HG02938 (cell line): ENCODE results near the gene KRT84.
"Not testable (repeated sequence)": the region's sequence is repeated elsewhere in the genome, so short reads cannot be mapped to it uniquely, and the experiment has no call there.

Source experiments
- ATAC-seq: cut with Tn5 transposase; IDR thresholded peaks from one replicate; pipeline ENCODE4 v1.9.1; 2021; ENCODE audit warnings: mild to moderate bottlenecking, moderate library complexity; ENCODE audit not compliant: unreplicated experiment

The KRT84 gene

DNA sequence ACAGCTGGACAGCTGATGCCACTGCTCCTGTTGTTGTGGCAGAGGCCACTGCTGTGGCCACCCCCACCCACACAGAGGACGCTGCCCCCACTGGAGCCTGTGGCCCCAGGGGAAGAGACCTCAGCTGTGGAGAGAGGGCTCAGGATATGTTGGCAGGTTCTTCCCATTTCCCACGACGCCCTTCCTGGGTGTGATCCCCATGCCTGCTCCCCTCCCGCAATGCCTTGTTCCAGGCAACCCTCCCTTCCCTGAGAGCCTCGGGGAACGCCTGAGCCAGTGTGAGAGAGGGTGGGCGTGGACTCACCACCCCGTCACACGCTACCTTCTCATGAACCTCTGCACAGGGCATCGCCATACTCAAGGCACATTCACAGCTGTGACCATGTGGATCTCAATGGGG is 26.4 kb upstream of the KRT84 start:
- no peak for ATAC-seq

DNA sequence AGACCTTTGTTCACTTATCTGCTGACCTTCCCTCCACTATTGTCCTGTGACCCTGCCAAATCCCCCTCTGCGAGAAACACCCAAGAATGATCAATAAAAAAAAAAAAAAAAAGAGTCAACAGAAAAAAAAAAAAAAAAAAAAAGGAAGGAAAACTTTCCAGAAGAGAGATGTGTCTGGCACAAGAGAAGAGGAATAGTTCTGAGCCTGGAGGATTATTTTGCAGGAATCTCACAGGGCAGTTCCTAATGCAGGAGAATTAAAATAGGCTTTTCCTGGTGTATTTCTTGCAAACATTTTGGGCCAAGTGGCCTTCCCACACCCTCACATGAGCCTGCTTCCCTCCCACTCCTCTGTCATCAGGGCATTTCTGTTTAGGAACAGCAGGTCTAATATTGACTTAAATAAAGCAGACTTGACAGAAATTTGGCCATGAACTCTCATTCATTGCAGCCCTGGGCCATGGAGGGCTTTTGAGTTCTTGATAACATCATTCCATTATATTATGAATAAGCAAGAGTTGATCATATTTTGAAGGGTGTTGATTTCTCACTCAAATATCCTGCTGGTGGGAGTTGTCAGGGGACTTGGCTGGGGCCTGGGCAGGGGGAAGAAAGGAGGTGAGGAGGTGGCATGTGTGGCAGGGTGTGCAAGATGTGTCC is 25.3 kb upstream of the KRT84 start:
- not testable (repeated sequence) for ATAC-seq

DNA sequence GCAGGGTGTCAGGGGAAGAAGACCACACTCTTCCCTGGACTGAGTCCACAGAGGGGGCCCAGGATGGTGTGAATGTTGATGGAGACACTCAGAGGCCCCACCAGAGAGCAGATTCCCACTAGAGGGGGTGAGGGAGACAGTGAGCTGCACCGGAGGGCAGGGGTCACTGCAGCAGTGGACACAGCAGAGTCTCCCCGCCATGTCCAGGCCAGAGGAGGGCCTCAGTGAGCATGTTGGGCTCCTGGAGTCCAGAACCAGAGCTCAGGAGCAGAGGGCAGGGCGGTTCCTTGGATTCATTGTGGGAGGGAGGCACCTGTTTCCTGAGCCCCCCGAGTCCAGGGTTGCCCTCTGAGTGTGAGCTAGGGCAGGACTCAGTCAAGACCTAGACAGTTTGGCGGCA is 22.5 kb upstream of the KRT84 start:
- ATAC-seq, result no peak

DNA sequence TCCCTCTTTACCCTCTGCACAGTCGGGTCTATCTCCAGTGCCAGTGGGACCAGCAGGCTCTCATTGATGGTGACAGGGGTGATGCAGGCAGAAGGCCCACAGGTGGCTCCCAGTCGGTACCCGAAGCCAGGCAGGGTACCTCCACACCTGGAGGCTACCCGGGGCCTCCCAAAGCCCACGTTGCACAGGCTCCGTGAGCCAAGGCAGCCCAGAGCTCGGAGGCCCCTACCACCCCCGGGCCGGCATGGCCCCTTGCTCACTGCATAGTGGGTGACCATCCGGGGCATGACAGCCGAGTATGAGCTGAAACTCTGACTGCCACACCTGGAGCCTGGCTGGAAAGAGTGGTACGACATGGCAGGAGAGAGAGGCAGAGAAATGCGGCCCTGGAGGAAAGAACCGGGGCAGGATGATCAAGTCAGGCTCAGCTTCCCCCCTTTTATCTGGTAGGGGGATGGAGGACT is 20.5 kb upstream of the KRT84 start, which contains the start of gene KRT82:
Gene KRT82, minus strand, starts transcription at position 414 of the 464 bp plus-strand sequence. Its CDS starts 58 bp downstream, at position 356.
- no peak for ATAC-seq

DNA sequence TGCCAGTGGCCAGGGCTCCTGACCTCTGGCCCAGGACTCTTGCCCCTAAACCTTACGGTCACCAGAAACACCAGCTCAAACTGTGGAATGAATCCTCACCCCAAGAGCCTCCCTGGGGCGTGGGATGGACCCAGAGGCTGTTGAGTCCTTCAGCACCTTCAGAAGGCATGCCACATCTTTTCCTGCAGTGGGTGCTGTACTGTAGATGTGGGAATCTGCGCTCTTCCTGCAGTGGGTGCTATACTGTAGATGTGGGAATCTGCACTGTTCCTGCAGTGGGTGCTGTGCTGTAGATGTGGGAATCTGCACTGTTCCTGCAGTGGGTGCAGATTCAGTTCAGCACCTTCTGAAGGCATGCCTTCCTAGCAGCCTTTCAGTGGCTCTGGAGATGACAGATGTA is 19.5 kb upstream of the KRT84 start:
- ATAC-seq, result no peak

DNA sequence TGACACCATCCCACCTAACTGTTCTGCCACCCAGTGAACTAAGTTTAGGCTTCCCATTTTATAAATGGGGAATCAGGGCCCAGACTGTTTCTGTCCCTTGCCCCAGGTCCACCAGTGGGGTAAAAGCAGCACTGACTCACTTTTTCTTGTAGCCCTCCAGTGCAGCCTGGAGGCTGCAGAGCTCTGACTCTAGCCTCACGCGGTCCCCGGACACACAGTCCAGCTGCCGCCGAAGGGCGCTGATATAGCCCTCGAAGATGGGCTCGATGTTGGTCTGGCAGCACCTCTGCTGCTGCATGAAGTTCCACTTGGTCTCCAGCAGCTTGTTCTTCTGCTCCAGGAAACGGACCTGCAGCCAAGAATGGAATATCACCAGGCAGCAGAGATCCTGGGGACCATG is 18.1 kb upstream of the KRT84 start:
- no peak for ATAC-seq

DNA sequence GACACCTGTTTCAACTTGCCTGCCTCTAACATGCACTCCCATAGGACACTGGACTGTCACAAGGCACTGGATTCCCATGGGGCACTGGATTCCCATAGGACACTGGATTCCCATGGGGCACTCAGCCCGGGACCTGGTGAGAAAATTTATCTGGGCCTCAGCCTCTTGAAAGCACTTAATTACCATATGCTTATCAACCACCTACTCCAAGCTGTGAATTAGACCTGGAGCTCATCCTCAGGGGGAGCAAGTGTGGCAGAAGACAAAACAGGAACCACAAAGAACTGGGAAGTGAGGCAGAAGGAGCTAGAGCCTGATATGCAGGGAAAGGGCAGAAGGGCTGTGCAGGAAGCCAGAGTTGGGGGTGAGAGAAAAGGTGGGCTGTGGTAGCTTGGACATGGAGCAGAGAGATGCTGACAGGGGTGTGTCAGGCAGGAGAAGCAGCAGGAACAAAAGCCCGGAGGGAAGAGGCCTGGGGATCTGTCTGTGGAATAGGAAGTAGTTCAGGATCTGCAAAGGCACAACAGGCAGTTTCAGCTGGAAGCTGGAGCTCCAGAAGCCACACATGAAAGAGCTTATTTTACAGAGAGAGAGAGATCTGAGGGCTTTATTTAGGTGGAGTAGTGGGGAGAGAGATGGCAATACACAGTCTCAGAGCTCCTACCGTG is 17.6 kb upstream of the KRT84 start:
- no peak for ATAC-seq

DNA sequence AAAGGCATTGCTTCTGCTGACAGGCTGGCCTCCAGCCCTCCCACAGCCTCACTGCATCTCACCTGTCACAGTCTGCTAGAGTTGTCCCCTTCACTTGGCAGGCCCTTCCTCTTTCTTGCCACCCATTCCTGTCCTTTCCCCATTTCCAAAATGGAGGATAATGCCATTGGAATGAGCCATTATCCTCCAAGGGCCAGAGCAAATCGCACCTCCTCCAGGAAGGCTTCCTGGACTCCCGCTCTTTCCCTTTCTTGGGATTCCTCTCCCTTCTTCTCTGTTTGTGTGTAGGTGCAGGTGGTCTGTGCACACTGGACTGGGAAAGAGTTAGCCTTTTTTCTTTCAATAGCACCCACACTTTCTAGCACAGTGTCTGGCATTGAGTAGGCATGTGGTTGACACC is 16.9 kb upstream of the KRT84 start:
- ATAC-seq, result no peak

DNA sequence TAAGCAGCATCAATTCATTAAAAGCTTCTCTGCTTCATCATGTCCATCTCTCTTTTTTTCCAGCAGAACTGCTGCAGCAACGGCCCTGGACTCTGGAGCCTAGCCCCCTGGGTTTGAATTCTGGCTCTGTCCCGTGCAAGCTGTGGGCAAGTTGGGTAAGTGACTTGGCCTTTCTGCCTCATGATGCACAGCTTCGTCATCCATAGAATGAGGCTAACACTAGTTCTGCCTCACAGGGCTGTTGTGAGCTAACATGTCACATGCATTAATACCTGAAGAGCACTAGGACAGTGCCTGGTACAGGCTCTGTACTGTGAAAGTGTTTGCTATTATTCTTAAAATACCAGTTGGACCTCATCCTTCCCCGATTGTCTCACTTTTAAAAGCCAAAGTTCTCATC is 16.5 kb upstream of the KRT84 start:
- no peak for ATAC-seq

DNA sequence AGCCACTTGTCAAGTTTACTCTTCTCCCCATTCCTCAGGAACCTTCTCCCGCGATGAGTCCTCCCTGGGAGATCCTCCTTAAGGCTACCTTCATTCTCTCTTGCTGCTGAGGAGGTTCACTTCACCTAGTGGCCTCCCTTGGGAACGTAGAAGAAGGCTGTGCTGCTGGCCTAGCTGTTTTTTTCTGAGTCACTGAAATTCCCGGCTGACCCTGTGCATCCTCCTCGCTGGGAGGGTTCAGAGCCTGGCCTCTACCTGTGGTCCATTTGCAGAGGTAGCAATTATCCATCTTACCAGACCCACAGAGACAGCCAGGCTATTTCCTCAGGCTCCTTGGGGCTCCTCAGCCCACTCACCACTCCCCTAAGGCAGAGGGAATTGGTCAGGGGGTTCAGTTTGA is 16.1 kb upstream of the KRT84 start:
- no peak for ATAC-seq

DNA sequence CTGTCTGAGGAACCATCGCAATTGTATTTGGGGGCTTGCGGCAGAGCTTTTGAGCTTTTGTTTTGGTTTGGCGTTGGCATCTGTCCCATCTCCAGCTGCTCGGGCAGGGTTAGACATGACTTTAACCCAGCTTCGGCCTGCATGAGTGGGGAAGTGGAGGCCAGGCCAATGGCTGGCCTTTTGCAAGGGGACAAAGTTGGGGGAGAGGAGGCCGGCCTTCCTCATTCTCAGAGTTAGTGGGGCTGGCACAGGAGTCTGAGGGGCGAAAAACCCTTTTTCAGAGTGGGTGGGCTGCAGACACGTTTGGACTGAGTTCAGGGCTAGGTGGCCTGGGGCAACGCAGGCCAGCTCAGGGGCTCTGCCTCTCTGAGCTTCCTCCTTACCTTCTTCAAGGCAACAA is 15.5 kb upstream of the KRT84 start:
- no peak for ATAC-seq

DNA sequence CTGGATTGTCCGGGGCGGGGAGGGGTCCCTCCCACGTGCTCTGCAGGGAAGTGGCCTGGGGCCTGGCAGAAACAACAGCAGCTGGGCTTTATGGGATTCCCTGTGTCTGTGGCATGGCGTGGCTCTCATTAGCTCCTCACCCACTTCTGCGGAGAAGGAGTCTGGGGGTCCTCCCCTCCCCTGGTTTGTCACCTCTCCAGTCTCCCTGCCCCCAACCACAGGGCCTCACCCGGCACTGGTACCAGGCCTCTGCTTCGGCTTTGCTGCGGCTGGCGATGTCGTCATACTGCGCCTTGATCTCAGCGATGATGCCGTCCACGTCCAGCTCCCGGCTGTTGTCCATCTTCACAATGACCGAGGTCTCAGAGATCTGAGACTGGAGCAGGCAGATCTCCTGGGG is 14.3 kb upstream of the KRT84 start:
- no peak for ATAC-seq

DNA sequence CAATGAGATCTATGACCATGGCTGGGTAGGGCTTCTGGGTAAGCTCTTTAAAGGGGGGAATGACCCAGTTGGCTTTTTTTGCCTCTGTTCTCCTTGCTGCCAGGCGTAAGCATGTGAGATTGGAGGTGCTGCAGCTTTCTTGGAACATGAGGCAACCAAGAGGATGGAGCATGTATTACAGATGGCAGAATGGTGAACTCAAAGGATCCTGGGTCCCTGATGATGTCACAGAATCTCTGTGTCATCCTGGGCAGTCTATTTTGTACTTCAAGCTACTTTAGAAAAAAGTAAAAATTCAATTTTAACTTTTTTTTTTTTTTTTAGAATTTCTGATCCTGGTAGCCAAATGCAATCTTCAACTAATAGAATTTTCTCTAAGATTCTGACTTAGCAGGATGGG is 12.7 kb upstream of the KRT84 start:
- ATAC-seq, result no peak

DNA sequence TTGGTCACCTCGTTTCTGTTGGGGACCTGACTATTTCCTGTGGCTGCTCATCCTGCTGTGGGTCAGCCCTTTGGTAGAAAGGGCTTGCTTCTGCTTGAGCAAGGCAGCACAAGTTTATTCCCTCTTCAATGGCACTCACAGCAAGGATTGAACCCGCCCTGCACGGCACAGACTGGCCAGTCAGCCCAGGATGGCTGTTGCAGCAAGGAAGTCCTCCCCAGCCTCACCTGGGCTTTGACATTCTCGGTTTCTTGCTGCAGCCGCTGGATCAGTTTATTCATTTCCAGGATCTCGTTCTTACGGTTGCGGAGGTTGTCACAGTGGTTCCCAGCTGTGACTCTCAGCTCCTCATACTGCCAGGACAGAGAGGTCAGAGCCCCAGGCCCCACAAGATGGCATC is 11.2 kb upstream of the KRT84 start:
- ATAC-seq, result no peak

DNA sequence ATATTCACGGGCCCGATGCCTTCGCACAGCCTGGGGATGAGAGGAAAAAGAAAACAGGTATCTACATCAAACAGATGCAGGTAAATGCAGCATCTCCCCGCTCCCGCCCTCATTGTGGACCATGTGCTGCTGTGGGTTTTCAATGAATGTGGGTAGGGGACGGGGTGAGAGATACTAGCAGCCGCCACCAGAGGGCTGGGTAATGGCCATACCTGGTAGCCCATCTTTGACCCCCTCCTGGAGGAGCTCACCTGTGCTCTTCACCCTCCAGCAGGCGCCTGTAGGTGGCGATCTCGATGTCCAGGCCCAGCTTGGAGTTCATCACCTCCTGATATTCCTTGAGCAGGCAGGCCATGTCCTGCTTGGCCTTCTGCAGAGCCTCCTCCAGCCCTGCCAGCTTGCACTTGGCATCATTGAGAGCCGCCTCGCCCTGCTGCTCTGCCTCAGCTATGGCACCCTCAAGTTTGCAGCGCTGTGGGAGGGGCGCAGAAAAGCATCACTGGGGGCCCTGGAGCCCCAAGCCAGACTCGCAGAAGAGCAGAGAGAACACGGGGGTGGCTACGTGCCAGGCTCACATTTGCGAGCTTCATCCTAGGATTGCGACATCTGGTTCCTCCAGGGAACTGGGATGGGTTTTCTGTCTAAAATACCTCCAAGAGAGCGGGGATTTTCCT is 10.4 kb upstream of the KRT84 start:
- ATAC-seq, result no peak

DNA sequence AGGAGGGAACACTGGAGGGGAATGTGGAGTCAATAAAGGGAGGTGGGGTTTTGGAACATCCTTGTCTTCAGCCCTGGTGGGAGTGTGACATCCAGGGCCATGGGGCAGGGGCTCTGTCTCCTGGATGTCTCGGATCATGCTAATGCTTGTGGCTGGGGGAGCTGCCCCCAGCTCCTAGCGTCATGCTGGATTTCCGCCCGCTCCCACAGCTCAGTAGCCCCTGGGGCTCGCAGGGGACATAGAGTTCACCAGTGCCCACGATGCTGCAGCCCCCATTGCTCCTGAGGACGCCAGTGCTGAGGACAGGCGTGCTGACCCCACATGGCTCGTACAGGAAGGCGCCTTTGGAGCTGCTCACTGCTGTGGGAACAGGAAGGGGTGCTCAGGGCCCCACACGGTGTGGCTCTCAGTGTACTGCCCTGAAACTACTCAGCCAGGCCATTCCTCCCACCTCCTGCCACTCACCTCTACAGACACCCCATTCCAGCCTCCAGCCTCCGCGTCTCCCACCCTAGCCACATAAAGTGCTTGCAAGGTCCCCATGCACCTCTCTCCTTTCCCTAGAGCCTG is 9.5 kb upstream of the KRT84 start:
- no peak for ATAC-seq

DNA sequence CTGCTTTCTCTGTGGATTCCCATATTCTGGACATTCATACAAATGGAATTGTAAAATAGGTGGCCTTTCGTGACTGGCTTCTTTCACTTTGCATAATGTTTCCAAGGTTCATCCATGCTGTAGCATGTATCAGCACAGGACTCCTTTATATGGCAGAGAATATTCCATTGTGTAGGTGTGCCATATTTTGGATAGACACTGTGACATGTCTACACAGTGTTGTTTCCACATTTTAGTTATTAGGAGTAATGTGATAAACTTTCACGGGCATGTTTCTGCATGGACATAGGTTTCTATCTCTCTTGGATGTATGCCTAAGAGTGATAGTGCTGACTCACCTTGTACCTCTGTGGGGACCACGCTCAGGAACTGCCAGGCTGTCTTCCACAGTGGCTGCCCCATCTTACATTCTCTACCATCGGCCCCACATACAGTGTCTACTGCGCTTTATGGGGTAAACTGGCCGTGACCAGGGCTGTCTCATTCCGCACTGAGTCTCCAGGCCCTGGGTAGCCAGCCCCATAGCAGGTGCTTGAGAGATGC is 7.1 kb upstream of the KRT84 start:
- ATAC-seq, result no peak

DNA sequence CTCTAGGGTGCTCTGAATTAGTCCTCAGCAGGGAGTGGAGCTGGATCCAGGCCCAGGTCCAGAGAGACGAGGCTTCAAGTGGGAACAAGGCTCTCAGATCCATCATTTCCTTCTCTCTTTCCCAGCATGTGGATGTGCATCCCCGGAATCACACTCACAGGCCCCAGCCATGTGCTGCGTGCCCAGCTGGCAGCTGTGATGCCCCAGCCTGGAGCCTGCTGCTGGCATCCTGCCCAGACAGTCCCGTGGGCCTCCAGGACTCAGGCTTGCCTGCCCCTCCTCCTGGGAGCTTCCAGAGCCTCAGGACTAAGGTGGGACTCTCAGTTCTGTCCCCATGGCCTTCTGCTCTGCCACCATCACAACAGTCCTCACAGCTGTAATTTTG is 6.2 kb upstream of the KRT84 start:
- ATAC-seq, result no peak

DNA sequence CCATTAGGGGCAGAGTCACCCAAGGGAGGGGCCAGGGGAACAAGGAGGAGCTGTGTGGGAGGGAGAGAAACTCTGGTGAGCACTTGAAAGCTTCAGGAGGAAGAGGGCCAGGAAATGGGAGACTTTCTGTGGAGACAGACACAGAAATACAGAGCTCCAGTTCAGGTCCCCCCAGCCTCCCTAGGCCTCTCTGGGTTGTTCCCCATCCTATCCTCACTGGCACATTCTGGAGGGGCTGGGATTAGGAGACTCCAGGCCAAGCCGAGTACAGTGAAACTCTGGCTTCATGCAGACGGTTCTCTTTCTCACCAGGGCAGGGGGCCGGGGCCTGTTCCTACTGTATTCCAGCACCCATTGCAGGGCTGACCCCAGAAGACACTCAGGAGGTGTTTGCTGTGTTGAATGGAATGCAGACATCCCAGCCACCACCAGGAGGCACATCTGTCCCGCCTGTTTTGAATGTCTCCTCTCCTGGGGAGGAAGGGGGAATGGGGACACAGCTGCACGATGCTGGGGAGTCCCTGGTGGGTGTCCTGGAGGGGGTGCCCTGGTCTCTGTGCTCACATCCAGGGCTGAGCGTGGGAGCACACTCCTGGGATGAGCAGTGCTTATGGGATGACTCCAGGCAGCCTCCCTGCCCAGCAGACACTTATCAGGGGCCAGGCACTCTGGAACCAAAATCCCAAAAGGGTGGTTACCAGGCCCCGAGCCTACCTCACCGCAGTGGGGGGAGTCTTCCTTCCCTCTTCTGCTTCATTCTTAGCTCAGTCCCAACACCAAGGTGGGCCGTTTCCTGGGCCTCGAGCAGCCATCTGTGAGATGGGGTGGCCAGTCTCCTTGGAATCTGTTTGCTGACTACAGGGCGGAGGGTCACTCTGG is 5.5 kb upstream of the KRT84 start:
- no peak for ATAC-seq

DNA sequence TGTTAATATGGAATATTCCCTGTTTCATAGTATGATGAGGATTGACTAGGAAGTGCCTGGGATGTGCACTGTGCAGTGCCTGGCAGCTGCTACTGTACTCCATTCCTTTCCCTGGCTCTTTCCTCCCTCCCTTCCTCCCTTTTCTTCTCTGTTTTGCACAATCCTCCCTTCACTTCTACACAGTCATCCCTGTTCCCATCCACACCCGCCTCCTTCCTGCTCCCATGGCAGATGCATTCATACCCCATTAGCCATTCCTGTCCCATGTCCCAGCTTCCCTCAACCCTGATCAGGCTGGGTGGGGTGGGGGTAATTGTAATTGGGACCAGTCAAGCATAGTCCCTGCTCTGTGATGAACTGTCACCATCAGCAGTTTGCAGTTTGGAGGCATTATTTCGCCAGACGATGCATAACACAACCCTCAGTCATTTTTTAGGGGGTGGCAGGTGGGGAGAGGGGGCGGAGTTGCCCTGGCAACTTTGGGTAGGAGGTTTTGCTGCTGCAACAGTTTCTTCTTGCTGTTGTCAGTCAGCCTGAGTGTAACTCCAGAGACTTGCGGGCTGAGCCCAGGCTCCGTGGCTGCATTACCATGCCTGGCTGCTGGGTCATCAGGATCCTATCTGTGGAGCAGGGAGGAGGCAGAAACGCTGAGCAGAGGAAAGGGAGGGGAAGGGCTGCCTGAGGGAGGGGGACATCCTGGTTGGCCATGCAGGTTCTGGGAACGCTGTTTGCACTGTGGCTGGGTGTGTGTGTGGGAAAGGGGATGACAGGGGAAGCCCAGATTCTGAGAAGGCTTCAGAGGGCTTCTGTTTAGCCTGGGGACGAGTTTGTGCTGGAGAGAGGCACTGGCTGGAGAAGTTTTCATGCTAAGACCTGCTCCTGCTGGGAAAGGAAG is 4.1 kb upstream of the KRT84 start:
- no peak for ATAC-seq
